Hematopoietic multipotent progenitor cell treated with erythropoietin and hydrocortisone succinate and interleukin-3 and kit ligand, for 6 days (in vitro differentiated cells): ENCODE results near the gene LRRC42.
A peak's percentile ranks its signal among the peaks of the same experiment; 100 is the strongest.
"Not testable (repeated sequence)": the region's sequence is repeated elsewhere in the genome, so short reads cannot be mapped to it uniquely, and the experiment has no call there.

ENCODE experiments used
- DNase-seq: peaks from one replicate; pipeline ENCODE4 v3.0.0-alpha.2; 2015

LRRC42 gene

DNA sequence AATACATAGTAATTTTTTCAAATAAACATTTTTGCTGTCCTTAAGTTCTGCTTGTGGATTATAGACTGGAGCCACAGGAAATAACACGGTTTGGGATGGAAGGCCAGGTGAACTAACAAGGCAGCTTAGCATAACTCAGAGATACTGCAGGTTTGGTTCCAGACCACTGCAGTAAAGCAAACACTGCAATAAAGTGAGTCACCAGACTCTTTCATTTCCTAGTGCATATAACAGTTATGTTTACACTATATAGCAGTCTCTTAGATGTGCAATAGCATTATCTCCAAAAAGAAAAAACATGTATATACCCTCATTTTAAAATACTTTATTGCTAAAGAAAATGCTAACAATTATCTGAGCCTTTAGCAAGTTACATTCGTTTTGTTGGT is 22.0 kb downstream of the LRRC42 start:
- no peak for DNase-seq

DNA sequence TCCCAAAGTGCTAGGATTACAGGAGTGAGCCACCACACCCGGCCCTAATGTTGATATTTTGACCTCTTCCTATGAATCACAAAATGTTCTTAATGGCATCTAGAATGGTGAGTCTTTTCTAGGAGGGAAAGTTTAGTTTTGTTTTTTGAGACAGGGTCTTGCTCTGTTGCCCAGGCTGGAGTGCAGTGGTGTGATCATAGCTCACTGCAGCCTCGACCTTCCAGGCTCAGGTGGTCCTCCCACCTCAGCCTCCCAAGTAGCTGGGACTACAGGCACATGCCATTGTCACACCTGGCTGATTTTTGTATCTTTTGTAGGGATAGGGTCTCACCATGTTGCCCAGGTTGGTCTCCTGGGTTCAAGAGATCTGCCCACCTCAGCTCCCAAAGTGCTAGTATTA is 23.2 kb downstream of the LRRC42 start:
- not testable (repeated sequence) for DNase-seq

DNA sequence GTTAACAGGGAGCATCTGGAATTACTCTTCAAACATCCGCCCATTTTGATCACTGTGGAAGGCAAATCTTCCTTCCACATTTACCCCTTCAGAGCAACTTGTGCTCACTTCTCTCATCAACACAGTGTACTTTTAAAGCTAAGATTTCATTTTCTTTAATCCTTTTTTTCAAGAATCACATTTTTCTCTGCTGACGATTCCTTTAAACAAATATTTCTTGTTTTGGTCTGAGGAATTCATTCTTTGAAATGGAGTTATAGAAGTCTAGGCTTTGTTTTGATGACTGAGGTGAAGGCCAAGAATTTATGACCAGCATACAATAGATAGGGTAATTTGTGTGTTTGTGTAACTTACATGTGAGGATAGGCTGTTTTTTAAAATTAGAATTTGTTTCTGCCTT is 25.6 kb downstream of the LRRC42 start:
- no peak for DNase-seq

DNA sequence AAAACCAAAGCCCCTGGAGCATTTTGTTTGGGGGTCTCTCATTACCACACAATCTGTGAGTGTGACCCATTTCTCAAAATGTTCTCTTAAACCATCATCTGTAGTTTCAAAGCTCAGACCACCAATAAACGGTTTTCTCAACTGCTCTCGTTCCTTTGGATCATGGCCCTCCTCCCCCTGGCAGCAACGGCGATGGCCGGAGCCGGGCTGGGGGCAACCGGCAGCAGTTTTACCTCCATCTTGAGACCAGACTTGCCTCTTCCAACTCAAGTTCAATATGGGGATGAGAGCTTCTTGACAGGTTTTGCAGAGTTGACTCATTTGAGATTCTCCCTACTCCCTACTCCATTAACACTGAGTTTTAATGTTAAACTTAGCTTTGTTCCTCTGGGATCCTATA is 29.7 kb downstream of the LRRC42 start:
- DNase-seq: no peak

DNA sequence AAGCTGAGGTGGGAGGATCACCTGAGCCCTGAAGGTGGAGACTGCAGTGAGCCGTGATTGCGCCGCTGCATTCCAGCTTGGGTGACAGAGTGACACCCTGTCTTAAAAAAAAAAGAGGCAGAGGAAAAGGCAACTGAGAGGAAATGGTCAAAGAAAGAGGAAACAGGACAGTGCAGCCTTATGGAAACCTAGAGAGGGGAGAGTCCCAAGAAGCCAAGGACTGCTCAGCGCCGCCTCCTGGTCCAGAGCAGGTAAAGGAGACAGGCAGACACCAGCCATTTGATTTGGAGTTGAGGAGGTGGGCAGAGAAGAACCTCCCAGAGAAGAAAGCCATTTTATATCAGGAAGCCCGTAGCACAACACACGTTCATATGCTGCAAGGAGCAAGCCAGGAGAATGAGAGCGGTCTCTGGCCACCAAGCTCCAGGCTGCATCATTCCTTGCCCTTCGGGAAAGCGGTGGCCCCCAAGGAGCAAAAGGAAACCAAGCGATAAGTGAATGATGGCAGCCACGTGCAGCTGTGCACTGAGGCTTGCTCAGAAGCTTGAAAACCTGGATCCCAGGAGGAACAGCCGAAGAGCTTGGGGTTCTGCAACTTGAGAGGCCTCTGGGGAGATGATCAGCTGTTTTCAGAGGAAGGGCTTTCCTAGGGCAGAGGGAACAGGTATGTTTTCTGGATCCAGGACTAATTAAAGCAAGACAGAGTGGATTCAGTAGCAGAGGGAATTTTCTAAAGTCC is 33.7 kb downstream of the LRRC42 start:
- no peak for DNase-seq

DNA sequence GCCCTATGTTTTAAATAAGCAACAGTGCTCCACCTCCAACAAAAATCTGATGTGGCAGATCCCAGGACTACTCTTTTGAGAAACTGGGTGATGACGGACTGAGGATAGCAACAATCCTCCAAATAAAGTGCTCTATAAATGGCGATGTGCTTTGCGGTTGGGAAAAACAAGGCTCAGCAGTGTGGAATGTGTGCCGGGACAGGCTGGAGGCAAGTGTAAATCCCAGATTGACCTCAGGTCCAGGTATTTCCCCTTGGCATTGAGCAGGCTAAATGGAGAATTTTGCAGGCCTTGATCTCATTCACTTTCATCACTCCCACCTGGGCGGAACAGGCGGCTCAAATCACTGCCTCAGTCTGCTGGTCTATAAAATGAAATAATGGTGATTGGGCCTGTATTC is 35.1 kb downstream of the LRRC42 start:
- DNase-seq: no peak

DNA sequence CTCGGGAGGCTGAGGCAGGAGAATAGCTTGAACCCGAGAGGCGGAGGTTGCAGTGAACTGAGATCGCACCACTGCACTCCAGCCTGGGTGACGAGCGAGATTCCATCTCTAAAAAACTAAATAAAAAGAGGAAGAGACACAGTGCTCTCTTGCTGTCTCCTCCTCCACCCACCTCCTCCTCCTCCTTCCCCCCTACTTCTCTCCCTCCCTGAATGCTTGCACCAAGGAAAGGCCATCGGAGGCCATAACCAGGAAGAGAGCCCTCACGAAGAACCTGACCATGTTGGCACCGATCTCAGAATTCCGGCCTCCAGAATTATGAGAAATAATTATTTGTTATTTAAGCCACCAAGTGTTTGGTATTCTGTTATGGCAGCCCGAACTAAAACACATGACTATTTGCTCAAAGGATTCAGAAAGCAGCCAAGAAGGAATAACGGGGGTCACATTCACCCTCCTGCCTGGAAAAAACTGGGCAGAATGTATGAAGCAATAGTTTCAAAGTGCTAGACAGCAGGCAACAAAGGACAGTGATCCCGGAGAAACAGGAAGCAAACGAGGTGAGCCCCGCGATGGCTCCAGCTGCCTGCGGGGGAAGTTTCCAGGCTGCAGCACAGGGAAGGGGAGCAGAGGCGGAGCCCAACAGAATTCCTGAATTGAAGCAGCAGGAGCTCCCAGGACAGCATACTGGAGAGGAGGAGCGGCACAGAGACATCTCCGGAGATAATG is 36.0 kb downstream of the LRRC42 start:
- DNase-seq: peak; percentile 14

DNA sequence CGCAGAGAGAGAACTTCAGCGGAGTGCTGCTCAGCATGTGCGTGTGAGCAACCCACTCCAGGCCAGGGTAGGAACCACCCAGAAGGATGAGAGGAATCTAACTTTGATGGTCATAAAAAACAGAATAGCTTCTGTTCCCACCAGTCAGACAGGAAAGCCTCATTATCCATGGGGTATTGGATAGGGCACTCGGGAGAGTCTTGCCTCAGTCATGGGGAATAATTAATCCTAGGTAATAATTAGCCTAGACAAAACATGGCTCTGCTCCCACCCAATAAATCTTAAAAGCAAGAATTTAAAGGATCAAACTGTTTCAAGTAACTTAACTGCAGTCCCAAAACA is 36.6 kb downstream of the LRRC42 start:
- DNase-seq: no peak

DNA sequence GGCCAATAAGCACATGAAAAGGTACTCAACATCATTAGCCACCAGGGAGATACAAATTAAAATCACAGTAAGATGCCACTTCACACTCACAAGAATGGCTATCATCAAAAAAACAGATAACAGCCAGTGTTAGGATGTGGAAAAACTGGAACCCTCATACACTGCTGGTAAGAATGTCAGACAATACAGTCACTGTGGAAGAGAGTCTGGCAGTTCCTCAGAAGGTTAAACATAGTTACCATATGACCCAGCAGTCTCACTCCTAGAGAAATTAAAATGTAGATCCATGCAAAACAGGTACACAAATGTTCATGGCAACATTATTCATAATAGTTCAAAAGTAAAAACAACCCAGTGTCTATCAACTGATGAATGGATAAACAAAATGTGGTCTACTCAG is 38.6 kb downstream of the LRRC42 start:
- DNase-seq: no peak

DNA sequence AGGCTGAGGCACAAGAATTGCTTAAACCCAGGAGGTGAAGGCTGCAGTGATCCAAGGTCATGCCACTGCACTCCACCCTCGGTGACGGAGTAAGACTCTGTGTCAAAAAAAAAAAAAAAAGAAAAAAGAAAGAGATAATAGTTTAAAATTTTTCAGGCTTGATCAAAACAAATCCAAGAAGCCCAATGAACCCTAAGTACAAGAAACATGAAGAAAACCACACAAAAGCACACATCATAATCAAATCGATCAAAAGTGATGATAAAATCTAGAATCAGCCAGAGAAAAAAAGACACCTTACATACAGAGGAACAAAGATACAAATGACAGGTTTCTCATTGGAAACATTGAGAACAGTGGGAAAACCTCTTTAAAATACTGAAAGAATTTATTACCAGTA is 40.3 kb downstream of the LRRC42 start:
- DNase-seq: no peak

DNA sequence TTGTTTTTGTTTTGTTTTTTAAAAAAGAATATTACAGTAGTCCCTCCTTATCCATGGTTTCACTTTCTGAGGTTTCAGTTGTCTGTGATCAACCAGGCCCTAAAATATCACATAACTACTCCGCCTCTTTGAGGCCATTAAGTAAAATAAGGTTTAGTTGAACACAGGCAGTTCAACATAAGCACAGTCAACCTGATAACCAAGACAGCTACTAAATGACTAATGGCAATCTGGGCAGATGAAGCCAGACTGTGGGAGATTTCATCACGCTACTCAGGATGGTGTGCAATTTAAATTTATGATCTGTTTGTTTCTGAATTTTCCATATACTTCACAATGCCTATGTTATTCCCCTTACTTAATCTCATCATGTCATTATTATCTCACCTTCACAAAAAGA is 41.7 kb downstream of the LRRC42 start:
- no peak for DNase-seq

DNA sequence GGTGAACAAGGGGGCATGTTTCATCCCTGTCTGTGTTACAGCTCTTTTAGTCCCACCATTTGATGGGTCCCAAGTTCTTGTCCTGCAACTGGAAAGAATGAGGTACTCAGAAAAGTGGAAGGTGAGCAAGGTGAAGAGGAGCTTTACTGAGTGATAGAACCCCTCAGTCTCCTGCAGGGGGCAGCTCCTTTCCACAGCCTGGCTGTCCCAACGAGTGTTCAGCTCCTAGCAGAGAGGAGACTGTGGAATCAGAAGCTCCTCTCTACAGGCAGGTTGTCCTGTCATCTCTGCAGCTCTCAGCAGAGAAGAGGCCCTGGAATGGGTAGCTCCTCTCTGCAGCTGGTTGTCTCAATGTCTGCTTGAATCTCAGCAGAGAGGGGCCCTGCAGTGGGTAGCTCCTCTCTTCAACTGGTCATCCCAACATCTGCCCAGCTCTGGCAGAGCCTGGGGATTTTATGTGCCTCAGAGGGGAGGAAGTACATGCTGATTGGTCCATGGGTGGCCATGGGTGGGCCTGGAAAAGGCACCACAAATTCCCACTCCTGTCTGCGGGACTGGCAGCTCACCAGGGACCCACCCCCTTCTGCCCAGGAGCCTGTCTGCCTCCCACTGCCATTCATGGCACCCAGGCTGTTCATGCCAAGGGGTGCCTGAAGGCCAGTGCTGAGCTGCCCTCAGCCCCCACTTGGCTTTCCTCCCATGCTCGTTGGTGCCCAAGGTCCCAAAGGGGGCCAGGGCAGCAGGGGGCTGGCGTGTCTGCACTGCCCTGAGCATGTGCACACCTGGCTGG is 46.1 kb downstream of the LRRC42 start:
- DNase-seq: peak; percentile 21

DNA sequence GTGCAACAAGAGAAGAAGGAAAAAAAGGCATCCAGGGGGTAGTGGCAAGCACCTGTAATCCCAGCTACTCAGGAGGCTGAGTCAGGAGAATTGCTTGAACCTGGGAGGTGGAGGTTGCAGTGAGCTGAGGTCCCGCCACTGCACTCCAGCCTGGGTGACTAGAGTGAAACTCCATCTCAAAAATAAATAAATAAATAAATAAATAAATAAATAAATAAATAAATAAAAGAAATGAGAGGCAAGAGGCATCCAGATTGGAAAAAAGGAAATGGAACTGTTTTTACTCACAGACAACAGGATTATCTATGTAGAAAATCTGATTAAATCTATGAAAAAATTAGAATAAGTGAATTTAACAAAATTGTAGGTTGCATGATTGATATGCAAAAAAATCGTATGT is 48.4 kb downstream of the LRRC42 start:
- DNase-seq: not testable (repeated sequence)

DNA sequence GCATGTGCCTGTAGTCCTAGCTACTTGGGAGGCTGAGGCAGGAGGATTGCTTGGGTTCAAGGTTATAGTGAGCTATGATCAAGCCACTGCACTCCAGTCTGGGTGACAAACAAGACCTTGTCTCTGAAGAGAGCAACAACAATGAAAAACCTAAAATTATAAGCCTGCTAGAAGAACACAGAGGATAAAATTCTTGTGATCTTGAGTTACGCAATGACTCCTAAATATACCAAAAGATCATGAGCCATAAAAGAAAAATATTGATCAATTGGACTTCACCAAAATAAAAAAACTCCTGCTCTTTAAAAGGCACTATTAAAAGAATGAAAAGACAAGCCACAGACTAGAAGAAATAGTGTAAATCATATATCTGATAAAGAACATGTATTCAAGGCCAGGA is 49.5 kb downstream of the LRRC42 start:
- no peak for DNase-seq

DNA sequence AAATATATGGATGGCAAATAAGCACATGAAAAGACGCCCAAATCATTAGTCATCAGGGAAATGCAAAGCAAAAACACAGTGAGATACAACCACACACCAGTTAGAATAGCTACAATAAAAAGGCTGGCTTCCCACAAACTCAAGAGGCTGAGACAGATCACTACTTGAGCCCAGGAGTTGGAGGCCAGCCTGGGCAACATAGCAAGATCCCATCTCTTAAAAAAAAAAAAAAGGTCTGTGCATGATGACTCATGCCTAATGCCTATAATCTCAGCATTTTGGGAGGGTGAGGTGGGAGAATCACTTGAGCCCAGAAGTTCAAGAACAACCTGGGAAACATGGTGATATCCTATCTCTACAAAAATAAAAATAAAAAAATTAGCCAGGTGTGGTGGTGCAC is 52.1 kb downstream of the LRRC42 start:
- DNase-seq: no peak

DNA sequence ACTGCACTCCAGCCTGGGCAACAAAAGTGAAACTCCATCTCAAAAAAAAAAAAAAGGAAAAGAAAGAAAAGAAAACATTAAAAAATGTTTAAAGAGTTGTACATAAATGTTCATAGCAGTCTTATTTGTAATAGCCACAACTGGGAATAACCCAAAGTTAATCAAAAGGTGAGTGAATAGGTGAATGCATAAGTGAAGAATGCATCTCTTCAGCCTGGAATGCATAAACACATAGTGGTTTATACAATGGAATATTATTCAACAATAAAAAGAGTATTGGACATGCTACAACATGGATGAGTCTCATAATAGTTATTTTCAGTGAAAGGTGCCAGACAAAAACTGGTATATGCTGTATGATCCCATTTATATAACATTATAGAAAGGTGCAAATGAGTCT is 53.8 kb downstream of the LRRC42 start:
- no peak for DNase-seq

DNA sequence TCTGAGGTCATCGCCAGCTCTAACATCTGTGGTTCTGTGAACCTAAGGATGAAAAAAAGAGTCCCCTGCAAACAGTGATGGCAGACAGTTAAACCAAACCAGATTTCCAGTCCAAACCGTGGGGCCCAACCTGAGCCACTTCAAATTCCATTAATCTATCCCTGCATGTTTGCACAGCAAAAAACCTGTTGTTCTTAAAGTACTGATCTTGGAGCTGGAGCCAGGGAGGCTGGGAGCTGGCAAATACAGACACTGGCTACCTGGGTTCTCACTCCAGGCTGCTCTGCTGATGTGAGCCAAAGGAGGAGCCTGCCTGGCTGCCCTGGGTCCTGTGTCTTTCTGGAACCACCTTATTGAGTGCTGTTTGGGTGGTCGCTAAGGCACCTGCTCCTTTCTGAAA is 55.4 kb downstream of the LRRC42 start:
- no peak for DNase-seq

DNA sequence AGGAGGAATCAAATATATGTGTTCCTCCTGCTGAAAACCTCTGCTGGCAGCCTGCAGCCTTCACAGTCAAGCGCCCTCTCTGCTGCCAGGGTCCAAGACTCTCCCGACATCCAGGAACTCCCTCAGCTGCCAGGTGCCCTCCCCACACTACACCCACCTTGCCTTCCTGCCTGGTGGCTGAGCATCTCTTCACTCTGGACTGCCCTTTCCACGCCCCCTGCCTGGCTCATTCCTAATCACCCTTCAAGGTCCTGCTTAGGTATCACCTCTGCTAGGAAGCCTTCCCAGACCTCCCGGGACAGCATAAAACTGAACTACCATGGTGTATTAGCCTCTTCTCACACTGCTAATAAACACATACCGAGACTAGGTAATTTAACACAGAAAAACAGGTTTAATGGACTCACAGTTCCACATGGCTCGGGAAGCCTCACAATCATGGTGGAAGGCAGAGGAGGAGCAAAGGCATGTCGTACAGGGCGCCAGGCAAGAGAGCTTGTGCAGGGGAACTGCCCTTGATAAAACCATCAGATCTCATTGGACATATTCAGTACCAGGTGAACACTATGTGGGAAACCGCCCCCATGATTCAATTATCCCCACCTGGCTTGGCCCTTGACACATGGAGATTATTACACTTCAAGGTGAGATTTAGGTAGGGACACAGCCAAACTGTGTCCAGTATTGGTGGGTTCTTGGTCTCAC is 56.5 kb downstream of the LRRC42 start:
- no peak for DNase-seq

DNA sequence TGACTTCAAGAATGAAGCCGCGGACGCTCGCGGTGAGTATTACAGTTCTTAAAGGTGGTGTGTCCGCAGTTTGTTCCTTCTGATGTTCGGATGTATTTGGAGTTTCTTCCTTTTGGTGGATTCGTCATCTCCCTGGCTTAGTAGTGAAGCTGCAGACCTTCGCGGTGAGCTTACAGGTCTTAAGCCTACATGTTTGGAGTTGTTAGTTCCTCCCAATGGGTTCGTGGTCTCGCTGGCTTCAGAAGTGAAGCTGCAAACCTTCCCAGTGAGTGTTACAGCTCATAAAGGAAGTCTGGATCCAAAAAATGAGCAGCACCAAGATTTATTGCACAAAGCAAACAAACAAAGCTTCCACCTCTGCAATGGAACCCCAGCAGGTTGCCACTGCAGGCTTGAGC is 57.1 kb downstream of the LRRC42 start:
- no peak for DNase-seq

DNA sequence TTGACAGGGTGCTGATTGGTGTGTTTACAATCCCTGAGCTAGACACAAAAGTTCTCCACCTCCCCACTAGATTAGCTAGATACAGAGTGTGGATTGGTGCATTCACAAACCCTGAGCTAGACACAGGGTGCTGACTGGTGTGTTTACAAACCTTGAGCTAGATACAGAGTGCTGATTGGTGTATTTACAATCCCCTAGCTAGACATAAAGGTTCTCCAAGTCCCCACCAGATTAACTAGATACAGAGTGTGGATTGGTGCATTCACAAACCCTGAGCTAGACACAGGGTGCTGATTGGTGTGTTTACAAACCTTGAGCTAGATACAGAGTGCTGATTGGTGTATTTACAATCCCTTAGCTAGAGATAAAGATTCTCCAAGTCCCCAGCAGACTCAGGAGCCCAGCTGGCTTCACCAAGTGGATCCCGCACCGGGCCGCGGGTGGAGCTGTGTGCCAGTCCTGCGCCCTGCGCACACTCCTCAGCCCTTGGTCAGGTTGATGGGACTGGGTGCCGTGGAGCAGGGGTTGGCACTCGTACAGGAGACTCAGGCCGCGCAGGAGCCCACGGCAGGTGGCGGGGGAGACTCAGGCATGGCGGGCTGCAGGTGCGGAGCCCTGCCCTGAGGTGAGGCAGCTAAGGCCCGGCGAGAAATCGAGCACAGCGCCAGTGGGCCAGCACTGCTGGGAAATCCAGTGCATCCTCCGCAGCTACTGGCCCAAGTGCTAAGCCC is 57.8 kb downstream of the LRRC42 start:
- DNase-seq: not testable (repeated sequence)

DNA sequence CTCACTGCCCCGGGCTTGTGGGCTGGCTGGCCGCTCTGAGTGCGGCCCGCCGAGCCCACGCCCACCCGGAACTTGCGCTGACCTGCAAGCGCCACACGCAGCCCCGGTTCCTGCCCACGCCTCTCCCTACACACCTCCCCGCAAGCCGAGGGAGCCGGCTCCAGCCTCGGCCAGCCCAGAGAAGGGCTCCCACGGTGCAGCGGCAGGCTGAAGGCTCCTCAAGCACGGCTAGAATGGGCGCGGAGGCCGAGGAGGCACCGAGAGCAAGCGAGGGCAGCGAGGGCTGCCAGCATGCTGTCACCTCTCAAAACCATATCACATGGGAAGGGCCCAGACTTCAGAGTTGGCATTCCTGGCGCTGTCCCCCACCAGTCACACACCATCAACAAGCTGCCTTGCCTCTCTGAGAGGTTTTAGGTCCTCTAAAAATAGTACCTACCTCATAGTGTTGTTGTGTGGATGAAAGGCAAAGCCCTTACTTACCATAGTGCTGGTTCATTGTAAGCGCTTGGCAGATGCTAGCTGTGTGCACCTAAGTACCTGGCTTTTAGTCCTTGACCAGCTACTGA is 58.4 kb downstream of the LRRC42 start:
- no peak for DNase-seq

DNA sequence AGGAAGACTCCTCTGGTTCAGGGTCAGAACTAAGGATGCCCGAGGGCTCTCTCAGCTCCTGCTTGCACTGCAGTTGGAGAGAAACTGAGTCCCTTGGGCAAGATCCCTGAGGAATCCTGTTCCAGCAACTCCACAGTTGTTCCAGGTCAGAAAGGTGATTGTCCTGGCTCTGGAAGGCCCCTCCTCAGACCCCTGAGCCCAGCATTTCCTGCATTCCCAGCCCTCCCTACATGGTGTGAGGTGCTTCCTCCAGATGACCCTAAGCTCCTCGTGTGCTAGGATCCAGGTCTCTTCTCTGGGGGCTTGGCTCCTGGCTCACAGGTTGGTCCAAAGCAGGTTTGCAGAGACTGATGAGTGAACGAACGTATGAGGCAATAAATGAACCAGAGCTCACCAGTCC is 60.4 kb downstream of the LRRC42 start:
- no peak for DNase-seq
